Measurements from ENCODE around the gene AOPEP. TPM values are rescaled to one million over a fixed set of nuclear protein-coding genes. Genes with fewer than 3 reads are reported as not detected.

Gene AOPEP
- total RNA-seq, 4 donors from 2014 or later: 252 to 375 (median 312) TPM

- WGBS, 2 donors (ENCODE audit: low coverage in 1 of 2): 53% methylated on average over 3 of the region's 36 CpGs; no CpG with 5 or more reads in 1 of the 2 donors
- H3K27ac ChIP-seq: peak overlapping the region; percentile 12 to 89 (median 80)
- H3K27me3 ChIP-seq: no peaks in the 10 kb centered on the region
- H3K9me3 ChIP-seq: no peaks in the 10 kb centered on the region
- TF ChIP-seq, protein P1, sequence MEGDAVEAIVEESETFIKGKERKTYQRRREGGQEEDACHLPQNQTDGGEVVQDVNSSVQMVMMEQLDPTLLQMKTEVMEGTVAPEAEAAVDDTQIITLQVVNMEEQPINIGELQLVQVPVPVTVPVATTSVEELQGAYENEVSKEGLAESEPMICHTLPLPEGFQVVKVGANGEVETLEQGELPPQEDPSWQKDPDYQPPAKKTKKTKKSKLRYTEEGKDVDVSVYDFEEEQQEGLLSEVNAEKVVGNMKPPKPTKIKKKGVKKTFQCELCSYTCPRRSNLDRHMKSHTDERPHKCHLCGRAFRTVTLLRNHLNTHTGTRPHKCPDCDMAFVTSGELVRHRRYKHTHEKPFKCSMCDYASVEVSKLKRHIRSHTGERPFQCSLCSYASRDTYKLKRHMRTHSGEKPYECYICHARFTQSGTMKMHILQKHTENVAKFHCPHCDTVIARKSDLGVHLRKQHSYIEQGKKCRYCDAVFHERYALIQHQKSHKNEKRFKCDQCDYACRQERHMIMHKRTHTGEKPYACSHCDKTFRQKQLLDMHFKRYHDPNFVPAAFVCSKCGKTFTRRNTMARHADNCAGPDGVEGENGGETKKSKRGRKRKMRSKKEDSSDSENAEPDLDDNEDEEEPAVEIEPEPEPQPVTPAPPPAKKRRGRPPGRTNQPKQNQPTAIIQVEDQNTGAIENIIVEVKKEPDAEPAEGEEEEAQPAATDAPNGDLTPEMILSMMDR (IDR thresholded peaks at IDR 0.05): peak in 3 of 4 experiments; percentile 44 to 62 (median 46)
- TF ChIP-seq POLR2AphosphoS5 (IDR thresholded peaks at IDR 0.05): no peak
- no peak for TF ChIP-seq EP300 (IDR thresholded peaks at IDR 0.05)
- no peak for TF ChIP-seq POLR2A (IDR thresholded peaks at IDR 0.05)
- peak; percentile 30 for ATAC-seq
- H3K4me1 ChIP-seq: peaks cover 15 to 97% (median 29%) of the 10 kb centered on the region in 3 donors
- H3K4me3 ChIP-seq: peak overlapping the region in 1 of 2 donors; percentile 35
- H3K36me3 ChIP-seq: peaks cover 0 to 29% of the 10 kb centered on the region in 2 donors
Measured at GRCh38 chr9:95044731-95045508, 318.4 kb downstream of the AOPEP start.

DNA sequence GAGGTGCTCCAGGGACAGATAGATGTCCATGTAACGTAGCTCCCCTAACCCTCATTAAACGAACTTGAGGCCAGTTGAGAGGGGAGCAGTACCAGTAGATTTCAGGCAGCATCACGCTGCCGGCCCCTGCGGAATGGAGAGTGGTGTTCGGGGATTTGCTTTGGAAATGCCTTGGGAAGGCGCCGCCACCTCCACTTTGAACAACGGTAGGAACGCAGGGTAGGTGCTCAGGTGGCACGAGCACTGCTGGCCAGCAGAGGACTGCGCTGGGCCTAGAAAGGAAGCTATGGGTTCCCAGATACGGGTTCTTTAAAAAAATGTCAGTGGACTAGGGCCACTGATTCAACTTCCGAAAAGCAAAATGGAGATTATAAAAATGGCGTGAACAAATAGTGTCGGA lies 319.3 kb downstream of the AOPEP start:
- Histone ChIP-seq H3K4me1 (peaks cover 7 to 97% (median 26%) of the 10 kb centered on the region in 3 donors), H3K27ac (peak overlapping the region; percentile 35 to 89 (median 80))

DNA sequence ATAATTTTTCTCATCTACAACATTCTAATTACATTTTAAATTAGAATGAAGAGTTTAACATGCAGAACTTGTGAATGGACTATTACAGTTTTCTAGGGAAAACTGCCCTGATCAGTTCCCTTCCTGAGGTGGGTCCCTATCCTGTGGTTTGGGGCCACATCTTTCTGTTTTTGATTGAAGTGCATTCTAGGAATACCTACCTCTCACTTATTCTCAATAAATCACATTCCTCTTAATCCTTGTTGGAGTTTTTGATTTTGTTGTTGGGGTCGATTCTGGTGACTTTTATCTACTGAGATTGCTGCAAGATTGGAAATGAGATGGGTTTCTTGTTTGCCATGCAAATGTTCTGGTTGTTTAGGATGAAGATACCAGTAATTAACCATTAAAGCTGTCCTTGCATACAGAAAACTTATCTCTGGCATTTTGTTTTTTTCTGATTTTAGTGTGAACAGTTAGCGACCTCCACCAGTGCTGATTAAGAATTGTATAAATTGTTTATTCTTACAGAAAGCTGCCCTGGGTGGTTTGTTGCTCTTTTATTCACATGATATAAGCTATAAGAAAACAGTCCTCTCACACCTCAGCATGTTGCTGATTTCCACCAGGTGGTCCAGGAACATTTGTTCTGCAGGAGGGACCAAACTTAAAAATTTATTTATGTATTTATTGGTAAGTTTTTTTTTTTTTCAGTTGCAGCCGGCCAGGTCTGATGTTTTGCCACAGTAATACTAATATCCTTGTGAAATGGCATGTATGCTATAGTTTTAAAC lies 321.1 kb downstream of the AOPEP start:
- no peaks in the 10 kb centered on the region for H3K9me3 ChIP-seq
- 30 to 33% methylated on average over 3 of the region's 3 CpGs for WGBS, 2 donors (ENCODE audit: low coverage in 1 of 2)
- no peak for ATAC-seq
- TF ChIP-seq, protein P1 (IDR thresholded peaks at IDR 0.05): no peak
- TF ChIP-seq EP300 (IDR thresholded peaks at IDR 0.05) (no peak), POLR2A (IDR thresholded peaks at IDR 0.05) (no peak), POLR2AphosphoS5 (IDR thresholded peaks at IDR 0.05) (no peak)
- peak overlapping the region; percentile 75 to 89 (median 88) for H3K27ac ChIP-seq
- no peaks in the 10 kb centered on the region for H3K27me3 ChIP-seq
- peaks cover 0 to 23% of the 10 kb centered on the region in 2 donors for H3K36me3 ChIP-seq
- peaks cover 7 to 98% (median 26%) of the 10 kb centered on the region in 3 donors for H3K4me1 ChIP-seq
- H3K4me3 ChIP-seq: peak overlapping the region; percentile 58 to 86

More for the DNA sequence above, 319.3 kb downstream of the AOPEP start:
- Histone ChIP-seq H3K4me3 (peak overlapping the region in 1 of 2 donors; percentile 35), H3K36me3 (peaks cover 0 to 23% of the 10 kb centered on the region in 2 donors), H3K9me3 (no peaks in the 10 kb centered on the region), H3K27me3 (no peaks in the 10 kb centered on the region)
- TF ChIP-seq, protein P1 (IDR thresholded peaks at IDR 0.05): peak in 1 of 4 experiments; percentile 14
- TF ChIP-seq POLR2AphosphoS5 (IDR thresholded peaks at IDR 0.05) (no peak), POLR2A (IDR thresholded peaks at IDR 0.05) (no peak), EP300 (IDR thresholded peaks at IDR 0.05) (no peak)
- ATAC-seq: no peak
- 34 to 43% methylated on average over 6 to 12 of the region's 16 CpGs for WGBS, 2 donors (ENCODE audit: low coverage in 1 of 2)

GRCh38 chr9:95048225-95049087 lies 322.0 kb downstream of the AOPEP start:
- no peaks in the 10 kb centered on the region for H3K27me3 ChIP-seq
- WGBS, 2 donors (ENCODE audit: low coverage in 1 of 2): 2 to 3% methylated on average over 6 to 14 of the region's 58 CpGs
- no peaks in the 10 kb centered on the region for H3K9me3 ChIP-seq
- H3K4me3 ChIP-seq: peak overlapping the region; percentile 58 to 86
- peak overlapping the region; percentile 75 to 89 (median 88) for H3K27ac ChIP-seq
- H3K4me1 ChIP-seq: peaks cover 14 to 98% (median 26%) of the 10 kb centered on the region in 3 donors
- TF ChIP-seq EP300 (IDR thresholded peaks at IDR 0.05) (no peak), POLR2A (IDR thresholded peaks at IDR 0.05) (peak; percentile 28 to 34), POLR2AphosphoS5 (IDR thresholded peaks at IDR 0.05) (no peak)
- TF ChIP-seq, protein P1 (IDR thresholded peaks at IDR 0.05): no peak
- peak; percentile 83 for ATAC-seq
- peaks cover 0 to 23% of the 10 kb centered on the region in 2 donors for H3K36me3 ChIP-seq

Data from gastroesophageal sphincter (tissue), 4 donors.